Measurements from ENCODE around the gene RAPGEF6.

Gene RAPGEF6

DNA sequence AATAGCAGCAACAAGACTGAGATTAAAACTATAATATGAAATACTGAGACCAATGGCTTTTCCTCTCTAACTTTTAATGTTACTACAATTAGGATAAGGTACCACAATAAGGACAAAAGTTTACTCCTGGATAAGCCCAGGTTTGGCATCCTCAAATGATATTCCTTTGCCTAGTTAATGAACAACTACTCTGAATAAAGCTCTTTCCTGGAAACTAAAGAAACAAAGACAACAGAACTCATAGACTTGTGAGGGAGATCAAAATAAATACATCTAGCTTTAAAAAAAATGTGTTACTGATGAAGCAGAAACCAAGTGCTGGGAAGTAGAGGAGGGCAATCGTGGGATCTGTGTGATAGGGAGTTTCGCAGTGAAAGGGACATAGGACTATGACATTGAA is 19.3 kb upstream of the RAPGEF6 start:
- TF ChIP-seq POLR2AphosphoS5 (IDR thresholded peaks at IDR 0.05; ENCODE audit: low read depth): no peak
- no peak for TF ChIP-seq GABPA (IDR thresholded peaks at IDR 0.05; ENCODE audit: low read depth)
- no peak for TF ChIP-seq REST (IDR thresholded peaks at IDR 0.05; ENCODE audit: insufficient replicate concordance, low read depth)
- TF ChIP-seq, protein P1, sequence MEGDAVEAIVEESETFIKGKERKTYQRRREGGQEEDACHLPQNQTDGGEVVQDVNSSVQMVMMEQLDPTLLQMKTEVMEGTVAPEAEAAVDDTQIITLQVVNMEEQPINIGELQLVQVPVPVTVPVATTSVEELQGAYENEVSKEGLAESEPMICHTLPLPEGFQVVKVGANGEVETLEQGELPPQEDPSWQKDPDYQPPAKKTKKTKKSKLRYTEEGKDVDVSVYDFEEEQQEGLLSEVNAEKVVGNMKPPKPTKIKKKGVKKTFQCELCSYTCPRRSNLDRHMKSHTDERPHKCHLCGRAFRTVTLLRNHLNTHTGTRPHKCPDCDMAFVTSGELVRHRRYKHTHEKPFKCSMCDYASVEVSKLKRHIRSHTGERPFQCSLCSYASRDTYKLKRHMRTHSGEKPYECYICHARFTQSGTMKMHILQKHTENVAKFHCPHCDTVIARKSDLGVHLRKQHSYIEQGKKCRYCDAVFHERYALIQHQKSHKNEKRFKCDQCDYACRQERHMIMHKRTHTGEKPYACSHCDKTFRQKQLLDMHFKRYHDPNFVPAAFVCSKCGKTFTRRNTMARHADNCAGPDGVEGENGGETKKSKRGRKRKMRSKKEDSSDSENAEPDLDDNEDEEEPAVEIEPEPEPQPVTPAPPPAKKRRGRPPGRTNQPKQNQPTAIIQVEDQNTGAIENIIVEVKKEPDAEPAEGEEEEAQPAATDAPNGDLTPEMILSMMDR (IDR thresholded peaks at IDR 0.05; ENCODE audit: insufficient read depth, low read length): no peak
- no peak for DNase-seq (ENCODE audit: low read depth in 1 of 2, low spot score in 1 of 2)
- H3K27ac ChIP-seq (replicated peaks): no peak overlapping the region
- no peaks in the 10 kb centered on the region for H3K27me3 ChIP-seq (ENCODE audit: insufficient read depth, poor library complexity, severe bottlenecking)
- H3K4me3 ChIP-seq (replicated peaks; ENCODE audit: insufficient read depth, low read length): no peak overlapping the region

- Histone ChIP-seq H3K27ac (replicated peaks) (no peak overlapping the region), H3K27me3 (ENCODE audit: insufficient read depth, poor library complexity, severe bottlenecking) (no peaks in the 10 kb centered on the region), H3K4me3 (replicated peaks; ENCODE audit: insufficient read depth, low read length) (no peak overlapping the region)
- DNase-seq (ENCODE audit: low read depth in 1 of 2, low spot score in 1 of 2): no peak
- TF ChIP-seq POLR2AphosphoS5 (IDR thresholded peaks at IDR 0.05; ENCODE audit: low read depth): no peak
- no peak for TF ChIP-seq GABPA (IDR thresholded peaks at IDR 0.05; ENCODE audit: low read depth)
- TF ChIP-seq SPI1 (IDR thresholded peaks at IDR 0.05; ENCODE audit: borderline replicate concordance, low read depth): no peak
- no peak for TF ChIP-seq REST (IDR thresholded peaks at IDR 0.05; ENCODE audit: insufficient replicate concordance, low read depth)
- TF ChIP-seq, protein P1 (IDR thresholded peaks at IDR 0.05; ENCODE audit: insufficient read depth, low read length): no peak
These were observed 14.1 kb upstream of the RAPGEF6 start for GRCh38 chr5:131649161-131649560.

DNA sequence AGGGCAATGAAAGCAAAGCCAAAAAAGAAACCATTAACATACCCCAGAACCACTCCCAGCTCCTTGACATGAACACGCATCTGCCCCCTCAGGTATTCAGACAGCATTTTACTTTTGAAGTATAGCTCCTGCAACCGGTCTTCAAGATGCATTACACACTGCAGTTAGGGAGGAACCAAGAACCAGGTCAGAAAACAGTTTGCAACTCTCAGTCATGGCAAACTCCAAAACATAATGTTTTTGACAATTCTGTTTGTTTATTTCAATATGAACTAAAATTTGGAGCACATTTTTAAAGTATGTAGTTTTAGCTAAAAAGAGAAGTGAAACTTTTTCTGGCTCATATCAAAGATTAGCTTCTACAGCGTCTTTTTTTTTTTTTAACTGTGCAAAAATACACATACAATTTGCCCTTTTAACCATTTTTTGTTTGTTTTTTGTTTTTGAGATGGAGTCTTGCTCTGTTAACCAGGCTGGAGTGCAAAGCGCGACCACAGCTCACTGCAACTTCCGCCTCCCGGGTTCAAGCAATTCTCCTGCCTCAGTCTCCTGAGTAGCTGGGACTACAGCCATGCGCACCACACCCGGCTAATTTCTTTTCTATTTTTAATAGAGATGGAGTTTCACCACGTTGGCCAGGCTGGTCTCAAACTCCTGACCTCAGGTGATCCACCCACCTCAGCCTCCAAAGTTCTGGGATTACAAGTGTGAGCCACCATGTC is 12.2 kb upstream of the RAPGEF6 start:
- Histone ChIP-seq H3K27ac (replicated peaks) (no peak overlapping the region), H3K27me3 (ENCODE audit: insufficient read depth, poor library complexity, severe bottlenecking) (no peaks in the 10 kb centered on the region), H3K4me3 (replicated peaks; ENCODE audit: insufficient read depth, low read length) (no peak overlapping the region)
- no peak for DNase-seq (ENCODE audit: low read depth in 1 of 2, low spot score in 1 of 2)
- no peak for TF ChIP-seq SPI1 (IDR thresholded peaks at IDR 0.05; ENCODE audit: borderline replicate concordance, low read depth)
- TF ChIP-seq POLR2AphosphoS5 (IDR thresholded peaks at IDR 0.05; ENCODE audit: low read depth): no peak
- no peak for TF ChIP-seq REST (IDR thresholded peaks at IDR 0.05; ENCODE audit: insufficient replicate concordance, low read depth)
- TF ChIP-seq, protein P1 (IDR thresholded peaks at IDR 0.05; ENCODE audit: insufficient read depth, low read length): no peak
- TF ChIP-seq GABPA (IDR thresholded peaks at IDR 0.05; ENCODE audit: low read depth): no peak
